Prostate gland (tissue), 2 donors: ENCODE data around the gene CROCC2. TPM values are rescaled to one million over a fixed set of nuclear protein-coding genes. Genes with fewer than 3 reads are reported as not detected.

ENCODE experiments used
- DNase-seq: peaks from one replicate; pipeline ENCODE4 v3.0.0-alpha.2; 2019; ENCODE audit warnings: low spot score
- H3K27ac ChIP-seq, 2 donors: fragments of 200-600 bp; sonication (generic); 2 replicates each; pipeline ENCODE4 v1.5.1; 2017 to 2019
- H3K27me3 ChIP-seq: fragments of 200-600 bp; sonication (generic); replicated peaks from 2 replicates; pipeline ENCODE4 v1.5.1; 2019; ENCODE audit not compliant: insufficient read depth
- H3K36me3 ChIP-seq, 2 donors: fragments of 200-600 bp; sonication (generic); 1 replicate in 1 of 2; 2 replicates in 1 of 2; pipeline versions ENCODE4 v1.5.1 to v1.8.1; 2017 to 2019
- H3K4me1 ChIP-seq: fragments of 200-600 bp; sonication (generic); replicated peaks from 2 replicates; pipeline ENCODE4 v1.5.1; 2019
- H3K4me3 ChIP-seq, 2 donors: fragments of 200-600 bp; sonication (generic); 2 replicates each; pipeline ENCODE4 v1.5.1; 2017 to 2019
- H3K9me3 ChIP-seq: fragments of 200-600 bp; sonication (generic); 2 replicates; pipeline ENCODE4 v1.5.1; 2017
- POLR2A ChIP-seq: fragments of 450-650 bp; IDR thresholded peaks from one replicate; pipeline ENCODE4 v1.6.1; 2016; ENCODE audit warnings: antibody characterized with exemption, mild to moderate bottlenecking
- POLR2AphosphoS5 ChIP-seq: sonication (generic); formaldehyde crosslinking; IDR thresholded peaks from one replicate; pipeline ENCODE4 v1.6.1; 2017; ENCODE audit warnings: antibody characterized with exemption
- WGBS: methylation state at CpG from one replicate; pipeline ENCODE4 v1.1.5; 2018; 5-methylcytosine and 5-hydroxymethylcytosine counted together
- intact Hi-C: fragments of 100-400 bp; cut with DNase I; formaldehyde crosslinking; loops from one replicate; pipeline ENCODE4 v1.14.2; 2022
- total RNA-seq, 2 donors: library from RNA; depleted of rRNA; stranded (reverse); fragments of >200 nt; gene quantifications; one replicate each; pipeline ENCODE4 v1.1.0, GENCODE V29; 2016
- TF ChIP-seq, protein P1 (sequence below), 4 experiments: fragments of 200-600 bp in 2 of 4; fragments of 450-650 bp in 2 of 4; sonication (generic) in 2 of 4; IDR thresholded peaks; 1 replicate in 3 of 4; 2 replicates in 1 of 4; pipeline ENCODE4 v1.5.1; 2016 to 2019; ENCODE audit warnings: antibody characterized with exemption in 4 of 4, mild to moderate bottlenecking in 2 of 4, moderate library complexity in 2 of 4

The CROCC2 gene
- total RNA-seq, 2 donors from 2014 or later: 0.23 TPM; not detected in 1

DNA sequence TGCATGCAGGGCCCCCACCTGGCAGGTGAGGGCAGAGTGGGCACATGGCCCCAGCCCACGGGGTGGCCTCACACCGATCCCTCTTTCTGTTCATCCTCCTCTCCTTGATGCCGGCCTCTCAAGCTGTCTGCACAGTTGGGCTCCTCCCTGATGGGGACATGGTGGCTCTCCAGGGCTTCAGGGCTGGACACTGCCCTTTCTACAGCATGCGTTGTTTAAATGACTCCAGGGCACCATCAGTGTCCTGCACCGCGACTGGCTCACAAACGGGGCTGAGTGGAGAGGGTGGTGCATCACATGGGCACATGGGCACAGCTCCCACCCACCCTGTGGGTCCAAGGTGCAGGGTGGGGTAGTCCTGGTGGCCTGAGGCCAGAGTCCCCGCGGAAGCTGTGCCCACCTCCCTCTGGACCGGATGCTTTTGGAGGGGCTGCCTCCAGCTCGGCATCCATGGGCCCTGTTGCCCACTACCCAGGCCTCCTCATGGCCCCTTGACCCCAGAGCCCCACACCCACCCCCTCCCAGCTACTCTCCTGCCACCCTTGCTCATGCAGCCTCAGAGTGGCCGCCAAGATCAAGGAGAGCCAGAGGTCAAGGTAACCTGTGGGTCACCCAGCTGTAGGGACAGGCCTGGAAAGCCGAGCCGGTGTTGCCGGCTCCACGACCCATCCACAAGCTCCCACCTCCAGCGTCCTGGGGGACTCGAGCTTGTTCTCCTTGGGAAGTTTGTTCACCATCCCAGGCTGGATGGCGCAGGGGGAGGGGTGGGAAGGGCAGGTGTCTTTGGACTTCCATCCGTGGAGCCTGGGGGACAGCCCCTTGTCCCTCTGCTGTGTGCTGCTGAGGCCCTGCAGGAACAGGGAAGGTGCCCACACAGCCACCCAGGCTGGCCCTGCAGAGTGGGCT, 80.0 kb downstream of the CROCC2 start:
- no peak for TF ChIP-seq POLR2AphosphoS5
- TF ChIP-seq, protein P1, sequence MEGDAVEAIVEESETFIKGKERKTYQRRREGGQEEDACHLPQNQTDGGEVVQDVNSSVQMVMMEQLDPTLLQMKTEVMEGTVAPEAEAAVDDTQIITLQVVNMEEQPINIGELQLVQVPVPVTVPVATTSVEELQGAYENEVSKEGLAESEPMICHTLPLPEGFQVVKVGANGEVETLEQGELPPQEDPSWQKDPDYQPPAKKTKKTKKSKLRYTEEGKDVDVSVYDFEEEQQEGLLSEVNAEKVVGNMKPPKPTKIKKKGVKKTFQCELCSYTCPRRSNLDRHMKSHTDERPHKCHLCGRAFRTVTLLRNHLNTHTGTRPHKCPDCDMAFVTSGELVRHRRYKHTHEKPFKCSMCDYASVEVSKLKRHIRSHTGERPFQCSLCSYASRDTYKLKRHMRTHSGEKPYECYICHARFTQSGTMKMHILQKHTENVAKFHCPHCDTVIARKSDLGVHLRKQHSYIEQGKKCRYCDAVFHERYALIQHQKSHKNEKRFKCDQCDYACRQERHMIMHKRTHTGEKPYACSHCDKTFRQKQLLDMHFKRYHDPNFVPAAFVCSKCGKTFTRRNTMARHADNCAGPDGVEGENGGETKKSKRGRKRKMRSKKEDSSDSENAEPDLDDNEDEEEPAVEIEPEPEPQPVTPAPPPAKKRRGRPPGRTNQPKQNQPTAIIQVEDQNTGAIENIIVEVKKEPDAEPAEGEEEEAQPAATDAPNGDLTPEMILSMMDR (IDR thresholded peaks at IDR 0.05): no peak
- TF ChIP-seq POLR2A: no peak
- intact Hi-C loops: no loop called here
- no peak for DNase-seq
- no peak overlapping the region for H3K4me3 ChIP-seq
- no peaks in the 10 kb centered on the region for H3K36me3 ChIP-seq
- peaks cover 24% of the 10 kb centered on the region for H3K4me1 ChIP-seq
- WGBS: 78% methylated on average over 17 of the region's 20 CpGs
- no peaks in the 10 kb centered on the region for H3K27me3 ChIP-seq
- no peaks in the 10 kb centered on the region for H3K9me3 ChIP-seq
- H3K27ac ChIP-seq: peak overlapping the region; percentile 37 to 69

DNA sequence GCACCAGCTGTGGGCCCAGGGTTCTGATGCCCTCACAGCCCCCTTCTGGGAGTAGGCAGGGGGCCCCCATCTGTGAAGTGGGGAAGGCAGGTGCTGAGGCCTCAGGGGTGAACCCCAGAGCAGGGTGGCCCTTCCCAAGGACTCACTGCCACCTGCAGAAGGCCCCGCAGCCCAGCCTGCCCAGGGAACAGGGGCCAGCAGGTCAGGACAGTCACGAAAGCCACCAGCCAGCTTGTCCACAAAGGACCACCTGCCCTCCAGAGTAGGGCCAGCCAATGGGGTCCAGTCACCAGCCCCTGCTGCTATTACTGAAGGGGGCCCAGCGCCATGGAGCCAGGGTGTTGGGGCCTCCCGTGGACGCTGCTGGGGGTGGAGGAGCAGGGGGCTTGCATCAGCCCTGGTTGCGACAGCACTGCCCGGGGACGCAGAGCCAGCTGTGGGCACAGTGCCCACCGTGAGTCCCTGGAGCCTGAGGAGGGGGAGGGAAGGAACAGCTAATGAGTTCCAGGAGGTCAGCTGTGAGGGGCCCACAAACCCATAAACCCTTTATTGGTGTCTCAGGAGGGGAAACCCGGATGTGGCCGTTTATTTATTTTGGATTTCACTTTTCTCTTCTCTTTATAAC, 80.8 kb downstream of the CROCC2 start:
- no peak overlapping the region for H3K4me3 ChIP-seq
- H3K4me1 ChIP-seq: peaks cover 30% of the 10 kb centered on the region
- no peaks in the 10 kb centered on the region for H3K36me3 ChIP-seq
- H3K9me3 ChIP-seq: no peaks in the 10 kb centered on the region
- WGBS: 9% methylated on average over 11 of the region's 11 CpGs
- TF ChIP-seq POLR2A (no peak), POLR2AphosphoS5 (peak; percentile 85)
- TF ChIP-seq, protein P1 (IDR thresholded peaks at IDR 0.05): no peak
- intact Hi-C loops: no loop called here
- peak; percentile 67 for DNase-seq
- H3K27ac ChIP-seq: peak overlapping the region; percentile 37 to 69
- H3K27me3 ChIP-seq: no peaks in the 10 kb centered on the region

DNA sequence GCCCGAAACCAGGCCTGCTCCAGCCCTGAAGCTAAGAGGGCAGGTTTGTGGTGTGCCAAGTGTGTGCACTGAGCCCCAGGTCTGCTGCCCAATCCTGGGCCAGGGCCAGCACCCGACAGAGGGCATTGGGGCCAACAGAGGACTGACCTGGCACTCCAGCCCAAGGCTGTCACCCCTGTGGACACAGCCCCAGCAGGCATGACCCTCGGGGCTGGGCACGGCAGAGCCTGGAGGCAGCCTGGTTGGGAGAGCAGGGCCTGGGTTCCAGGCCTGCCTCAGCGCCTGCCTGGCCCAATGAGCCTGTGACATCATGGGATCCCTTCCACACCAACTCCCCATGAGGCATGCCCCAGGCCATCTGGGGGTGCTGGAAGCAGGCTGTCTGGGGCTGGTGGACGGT, 81.5 kb downstream of the CROCC2 start:
- Histone ChIP-seq H3K4me1 (peaks cover 35% of the 10 kb centered on the region), H3K4me3 (no peak overlapping the region), H3K27ac (peak overlapping the region; percentile 29 to 69), H3K27me3 (no peaks in the 10 kb centered on the region), H3K9me3 (no peaks in the 10 kb centered on the region), H3K36me3 (no peaks in the 10 kb centered on the region)
- 73% methylated on average over 6 of the region's 6 CpGs for WGBS
- DNase-seq: no peak
- intact Hi-C loops: no loop called here
- TF ChIP-seq, protein P1 (IDR thresholded peaks at IDR 0.05): no peak
- TF ChIP-seq POLR2AphosphoS5 (no peak), POLR2A (no peak)

DNA sequence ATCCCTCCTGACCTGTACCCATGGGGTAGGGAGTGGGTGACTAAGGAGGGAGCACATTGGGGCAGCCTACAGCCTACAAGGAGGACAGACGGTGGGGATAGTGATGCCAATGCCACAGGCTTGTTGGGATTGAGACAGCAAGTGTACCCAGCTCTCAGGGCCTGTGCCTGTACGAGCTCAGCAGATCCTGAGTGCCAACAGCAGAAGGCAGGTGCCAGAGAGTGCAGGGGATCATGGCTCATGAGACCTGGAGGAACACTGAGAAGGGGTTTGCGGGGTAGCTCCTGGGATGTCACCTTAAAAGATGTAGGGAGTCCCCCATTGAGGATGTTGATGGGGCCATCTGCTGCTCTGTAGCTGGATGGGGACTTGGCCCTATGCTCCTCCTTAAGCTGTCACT, 82.0 kb downstream of the CROCC2 start:
- no peaks in the 10 kb centered on the region for H3K27me3 ChIP-seq
- intact Hi-C loops: no loop called here
- H3K9me3 ChIP-seq: no peaks in the 10 kb centered on the region
- no peak overlapping the region for H3K4me3 ChIP-seq
- WGBS: 85% methylated on average over 3 of the region's 3 CpGs
- TF ChIP-seq POLR2A: no peak
- TF ChIP-seq POLR2AphosphoS5: no peak
- TF ChIP-seq, protein P1 (IDR thresholded peaks at IDR 0.05): no peak
- peaks cover 35% of the 10 kb centered on the region for H3K4me1 ChIP-seq
- DNase-seq: no peak
- H3K27ac ChIP-seq: peak overlapping the region; percentile 29 to 69
- no peaks in the 10 kb centered on the region for H3K36me3 ChIP-seq
